Measurements from ENCODE around the gene MYD88. TPM values are rescaled to one million over a fixed set of nuclear protein-coding genes. Genes with fewer than 3 reads are reported as not detected.

The MYD88 gene
- total RNA-seq, 1 donor from 2014 or later, result 45.9 TPM

DNA sequence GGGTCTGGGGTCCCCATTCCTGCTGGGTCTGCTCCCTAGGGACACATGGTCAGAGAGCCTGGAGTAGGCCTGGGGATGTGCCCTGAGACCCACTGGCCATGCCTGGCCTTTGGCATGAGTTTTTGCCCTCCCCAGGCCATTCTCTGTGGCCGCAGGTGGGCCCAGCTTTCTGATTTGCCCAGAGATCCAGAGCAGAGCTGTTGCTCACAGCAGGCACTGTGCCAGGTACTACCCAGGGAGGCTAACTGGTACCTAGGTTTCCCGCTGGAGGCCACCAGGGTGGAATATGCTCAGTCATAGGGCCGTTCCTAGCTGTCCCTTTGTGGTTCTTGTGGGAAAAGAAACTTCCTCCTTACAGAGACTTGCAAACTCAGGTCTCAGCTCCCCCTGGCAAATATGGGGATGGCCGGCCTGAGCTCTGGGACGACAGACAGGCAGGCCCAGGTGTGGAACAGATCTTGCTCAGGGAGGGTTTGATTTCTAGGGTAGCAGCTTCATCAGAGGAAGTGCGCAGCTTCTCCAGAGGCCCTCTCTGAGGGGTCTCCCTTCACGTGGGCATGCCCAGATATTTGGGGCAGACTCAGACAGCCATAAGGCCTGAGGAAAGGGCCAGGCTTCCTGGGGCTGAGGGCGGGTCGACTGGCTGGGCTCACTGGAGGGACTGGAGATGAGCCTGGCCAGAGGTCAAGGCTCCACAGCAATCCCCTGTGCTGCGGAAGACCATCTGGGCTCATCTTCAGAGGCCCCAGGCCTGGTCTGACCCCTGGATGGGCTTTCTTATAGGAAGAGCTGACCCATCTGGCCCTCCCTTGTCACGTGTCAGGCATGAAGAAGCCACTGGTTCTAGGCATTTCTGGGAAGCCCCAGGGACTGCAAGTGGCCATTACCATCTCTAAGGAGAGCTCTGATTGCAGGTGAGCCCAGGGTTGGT, 29.5 kb upstream of the MYD88 start:
- Histone ChIP-seq H3K36me3 (no peaks in the 10 kb centered on the region), H3K27me3 (no peaks in the 10 kb centered on the region), H3K9me3 (no peaks in the 10 kb centered on the region), H3K4me1 (no peaks in the 10 kb centered on the region), H3K27ac (no peak overlapping the region), H3K4me3 (no peak overlapping the region)
- intact Hi-C loops (cut with DNase I), result no loop called here
- DNase-seq (ENCODE audit: extremely low spot score in 2 of 2), result no peak
- TF ChIP-seq, protein P1, sequence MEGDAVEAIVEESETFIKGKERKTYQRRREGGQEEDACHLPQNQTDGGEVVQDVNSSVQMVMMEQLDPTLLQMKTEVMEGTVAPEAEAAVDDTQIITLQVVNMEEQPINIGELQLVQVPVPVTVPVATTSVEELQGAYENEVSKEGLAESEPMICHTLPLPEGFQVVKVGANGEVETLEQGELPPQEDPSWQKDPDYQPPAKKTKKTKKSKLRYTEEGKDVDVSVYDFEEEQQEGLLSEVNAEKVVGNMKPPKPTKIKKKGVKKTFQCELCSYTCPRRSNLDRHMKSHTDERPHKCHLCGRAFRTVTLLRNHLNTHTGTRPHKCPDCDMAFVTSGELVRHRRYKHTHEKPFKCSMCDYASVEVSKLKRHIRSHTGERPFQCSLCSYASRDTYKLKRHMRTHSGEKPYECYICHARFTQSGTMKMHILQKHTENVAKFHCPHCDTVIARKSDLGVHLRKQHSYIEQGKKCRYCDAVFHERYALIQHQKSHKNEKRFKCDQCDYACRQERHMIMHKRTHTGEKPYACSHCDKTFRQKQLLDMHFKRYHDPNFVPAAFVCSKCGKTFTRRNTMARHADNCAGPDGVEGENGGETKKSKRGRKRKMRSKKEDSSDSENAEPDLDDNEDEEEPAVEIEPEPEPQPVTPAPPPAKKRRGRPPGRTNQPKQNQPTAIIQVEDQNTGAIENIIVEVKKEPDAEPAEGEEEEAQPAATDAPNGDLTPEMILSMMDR (IDR thresholded peaks at IDR 0.05), result no peak
- TF ChIP-seq POLR2A (IDR thresholded peaks at IDR 0.05) (no peak), POLR2AphosphoS5 (IDR thresholded peaks at IDR 0.05; ENCODE audit: insufficient read depth in 1 of 2, low read depth in 1 of 2) (no peak)

GRCh38 chr3:38109580-38110313, 28.7 kb upstream of the MYD88 start:
- Histone ChIP-seq H3K36me3 (no peaks in the 10 kb centered on the region), H3K27me3 (no peaks in the 10 kb centered on the region), H3K4me3 (no peak overlapping the region), H3K9me3 (no peaks in the 10 kb centered on the region), H3K27ac (no peak overlapping the region), H3K4me1 (no peaks in the 10 kb centered on the region)
- DNase-seq (ENCODE audit: extremely low spot score in 2 of 2), result no peak
- intact Hi-C loops (cut with DNase I), result no loop called here
- TF ChIP-seq, protein P1 (IDR thresholded peaks at IDR 0.05), result no peak
- TF ChIP-seq POLR2AphosphoS5 (IDR thresholded peaks at IDR 0.05; ENCODE audit: insufficient read depth in 1 of 2, low read depth in 1 of 2) (no peak), POLR2A (IDR thresholded peaks at IDR 0.05) (no peak)

GRCh38 chr3:38110314-38111050, 28.0 kb upstream of the MYD88 start:
- H3K4me1 ChIP-seq, result no peaks in the 10 kb centered on the region
- no peak overlapping the region for H3K27ac ChIP-seq
- intact Hi-C loops (cut with DNase I), result no loop called here
- no peak for DNase-seq (ENCODE audit: extremely low spot score in 2 of 2)
- H3K4me3 ChIP-seq, result no peak overlapping the region
- no peaks in the 10 kb centered on the region for H3K36me3 ChIP-seq
- H3K27me3 ChIP-seq, result no peaks in the 10 kb centered on the region
- TF ChIP-seq POLR2A (IDR thresholded peaks at IDR 0.05) (no peak), POLR2AphosphoS5 (IDR thresholded peaks at IDR 0.05; ENCODE audit: insufficient read depth in 1 of 2, low read depth in 1 of 2) (no peak)
- TF ChIP-seq, protein P1 (IDR thresholded peaks at IDR 0.05), result no peak
- H3K9me3 ChIP-seq, result no peaks in the 10 kb centered on the region

GRCh38 chr3:38111201-38111600, 27.3 kb upstream of the MYD88 start:
- Histone ChIP-seq H3K9me3 (no peaks in the 10 kb centered on the region), H3K4me3 (no peak overlapping the region), H3K27ac (no peak overlapping the region), H3K27me3 (no peaks in the 10 kb centered on the region), H3K36me3 (no peaks in the 10 kb centered on the region), H3K4me1 (no peaks in the 10 kb centered on the region)
- intact Hi-C loops (cut with DNase I), result no loop called here
- TF ChIP-seq, protein P1 (IDR thresholded peaks at IDR 0.05), result no peak
- no peak for TF ChIP-seq POLR2AphosphoS5 (IDR thresholded peaks at IDR 0.05; ENCODE audit: insufficient read depth in 1 of 2, low read depth in 1 of 2)
- no peak for TF ChIP-seq POLR2A (IDR thresholded peaks at IDR 0.05)
- no peak for DNase-seq (ENCODE audit: extremely low spot score in 2 of 2)

Data from vagina (tissue), 2 donors.